HG02973 (cell line): ENCODE data around the gene DOP1B.
"Not testable (repeated sequence)": the region's sequence is repeated elsewhere in the genome, so short reads cannot be mapped to it uniquely, and the experiment has no call there.

Source experiments
- ATAC-seq: cut with Tn5 transposase; IDR thresholded peaks from one replicate; pipeline ENCODE4 v1.9.1; 2021; ENCODE audit warnings: moderate library complexity; ENCODE audit not compliant: unreplicated experiment

DOP1B gene

DNA sequence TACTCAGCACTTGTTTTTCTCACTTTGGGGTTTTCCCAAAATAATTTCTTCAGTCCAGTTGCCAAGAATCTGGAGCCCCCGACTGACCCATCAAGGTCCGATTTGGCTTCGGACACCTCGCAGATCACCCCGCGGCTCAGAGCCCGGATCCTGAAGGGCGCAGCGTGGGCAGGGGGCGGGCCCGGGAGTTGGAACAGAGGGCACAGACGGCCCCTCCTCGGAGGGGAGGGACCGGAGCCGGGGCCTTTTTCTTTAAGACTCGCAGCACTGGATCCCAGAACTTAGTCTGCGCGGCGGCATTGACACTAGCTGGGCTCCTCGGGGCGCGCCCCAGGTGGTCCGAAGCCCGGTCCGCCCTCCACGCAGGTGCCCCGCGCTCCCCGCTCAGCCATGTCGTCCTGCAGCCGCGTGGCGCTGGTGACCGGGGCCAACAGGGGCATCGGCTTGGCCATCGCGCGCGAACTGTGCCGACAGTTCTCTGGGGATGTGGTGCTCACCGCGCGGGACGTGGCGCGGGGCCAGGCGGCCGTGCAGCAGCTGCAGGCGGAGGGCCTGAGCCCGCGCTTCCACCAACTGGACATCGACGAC is 21.7 kb upstream of the DOP1B start, which contains the start of gene CBR3:
TSS of gene CBR3 (plus strand) at position 277 of the 588 bp plus-strand sequence. CDS start at position 391, 114 bp downstream.
- ATAC-seq = no peak

DNA sequence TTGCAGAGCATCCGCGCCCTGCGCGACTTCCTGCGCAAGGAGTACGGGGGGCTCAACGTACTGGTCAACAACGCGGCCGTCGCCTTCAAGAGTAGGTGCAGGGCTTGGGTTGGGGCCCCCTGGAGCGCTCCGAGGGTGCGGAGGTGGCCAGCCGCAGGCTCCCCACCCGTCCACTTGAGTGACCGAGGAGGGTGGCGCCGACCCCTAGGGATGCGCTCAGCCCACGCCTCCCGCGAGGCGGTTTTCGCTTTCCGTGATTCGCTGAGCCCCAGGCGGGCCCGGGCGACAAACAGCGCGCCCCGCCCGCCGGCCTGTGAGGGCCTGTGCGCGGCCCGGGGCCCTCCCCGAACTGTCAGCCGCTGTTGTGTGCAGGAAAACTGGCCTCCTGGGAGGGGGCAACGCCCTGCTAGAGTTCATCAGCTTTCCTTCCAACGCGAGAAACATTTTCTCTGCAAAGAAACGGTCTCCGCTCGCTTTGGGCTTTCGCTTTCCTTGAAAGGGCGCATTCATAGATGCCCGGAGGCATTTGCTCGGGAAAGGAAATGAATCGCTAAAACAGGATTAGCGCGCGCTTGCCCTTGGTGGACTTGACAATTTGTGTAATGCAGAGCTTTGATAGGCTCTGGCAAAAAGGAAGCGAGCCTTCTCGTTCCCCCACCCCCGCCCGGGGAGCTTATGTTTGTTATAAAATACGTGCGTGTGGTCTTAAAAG is 21.1 kb upstream of the DOP1B start:
- no peak for ATAC-seq

DNA sequence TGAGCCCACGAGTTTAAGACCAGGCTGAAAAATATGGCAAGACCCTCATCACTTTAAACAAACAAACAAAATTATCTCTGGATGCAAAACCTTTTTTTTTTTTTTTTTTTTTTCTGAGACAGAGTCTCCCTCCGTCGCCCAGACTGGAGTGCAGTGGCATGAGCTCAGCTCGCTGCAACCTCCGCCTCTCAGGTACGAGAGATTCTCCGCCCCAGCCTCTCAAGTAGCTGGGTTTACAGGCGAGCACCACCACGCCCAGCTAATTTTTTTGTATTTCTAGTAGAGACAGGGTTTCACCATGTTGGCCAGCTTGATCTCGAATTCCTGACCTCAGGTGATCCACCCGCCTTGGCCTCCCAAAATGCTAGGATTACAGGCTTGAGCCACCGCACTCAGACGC is 16.8 kb upstream of the DOP1B start:
- not testable (repeated sequence) for ATAC-seq

DNA sequence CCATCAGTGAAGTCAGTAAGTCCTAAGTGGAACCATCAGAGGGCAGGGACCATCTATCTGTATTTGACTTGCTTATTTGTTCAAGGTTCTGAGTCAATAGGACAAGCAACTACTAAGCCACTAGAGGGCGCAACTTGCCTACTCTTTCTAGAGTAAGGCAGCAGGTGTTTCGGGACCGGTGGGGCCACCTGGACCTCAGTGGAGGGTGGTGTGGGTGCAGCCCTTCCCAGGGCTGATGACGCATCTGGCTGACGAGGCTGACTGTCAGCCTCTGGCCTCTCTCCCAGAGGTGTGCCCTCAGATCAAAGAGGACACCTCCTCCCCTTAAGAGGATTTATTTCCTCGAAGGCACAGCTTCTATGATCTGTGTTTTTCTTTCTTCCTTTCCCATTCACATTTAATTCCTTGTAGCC is 15.1 kb upstream of the DOP1B start:
- ATAC-seq = peak; percentile 83

DNA sequence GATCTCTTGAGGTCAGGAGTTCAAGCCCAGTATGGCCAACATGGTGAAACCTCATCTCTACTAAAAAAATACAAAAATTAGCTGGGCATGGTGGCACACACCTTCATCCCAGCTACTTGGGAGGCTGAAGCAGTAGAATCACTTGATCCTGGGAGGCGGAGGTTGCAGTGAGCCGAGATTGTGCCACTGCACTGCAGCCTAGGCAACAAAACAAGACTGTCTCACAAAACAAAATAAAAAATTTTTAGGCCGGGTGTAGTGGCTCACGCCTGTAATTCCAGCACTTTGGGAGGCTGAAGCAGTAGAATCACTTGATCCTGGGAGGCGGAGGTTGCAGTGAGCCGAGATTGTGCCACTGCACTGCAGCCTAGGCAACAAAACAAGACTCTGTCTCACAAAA is 12.4 kb upstream of the DOP1B start:
- not testable (repeated sequence) for ATAC-seq

DNA sequence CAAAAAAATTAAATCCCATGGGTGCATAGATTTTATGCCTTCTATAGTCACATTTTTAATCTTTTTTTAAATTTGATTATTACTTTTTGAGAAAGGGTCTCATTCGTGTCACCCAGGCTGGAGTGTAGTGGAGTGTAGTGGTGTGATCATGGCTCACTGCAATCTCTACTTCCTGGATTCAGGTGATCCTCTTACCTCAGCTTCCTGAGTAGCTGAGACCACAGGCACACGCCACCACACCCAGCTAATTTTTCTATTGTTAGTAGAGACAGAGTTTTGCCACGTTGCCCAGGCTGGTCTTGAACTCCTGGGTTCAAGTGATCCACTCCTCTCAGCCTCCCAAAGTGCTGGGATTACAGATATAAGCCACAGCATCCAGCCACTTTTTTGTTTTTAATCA is 11.4 kb upstream of the DOP1B start:
- no peak for ATAC-seq

DNA sequence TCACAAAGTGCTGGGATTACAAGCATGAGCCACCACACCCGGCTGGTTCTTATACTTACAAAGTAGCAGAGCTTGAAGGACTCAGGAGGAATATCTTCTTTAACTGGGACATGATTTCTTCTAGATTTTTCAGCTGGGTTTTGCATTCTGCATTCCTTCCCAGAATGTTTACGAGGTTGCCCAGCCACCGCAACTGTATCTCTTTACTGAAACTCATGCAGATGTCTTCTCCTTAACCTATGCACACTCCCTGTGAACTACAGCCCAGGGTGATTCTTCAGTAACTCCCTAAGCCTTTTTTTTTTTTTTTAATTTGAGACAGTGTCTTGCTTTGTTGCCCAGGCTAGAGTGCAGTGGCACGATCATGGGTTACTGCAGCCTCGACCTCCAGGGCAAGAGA is 8.7 kb upstream of the DOP1B start:
- ATAC-seq = no peak

DNA sequence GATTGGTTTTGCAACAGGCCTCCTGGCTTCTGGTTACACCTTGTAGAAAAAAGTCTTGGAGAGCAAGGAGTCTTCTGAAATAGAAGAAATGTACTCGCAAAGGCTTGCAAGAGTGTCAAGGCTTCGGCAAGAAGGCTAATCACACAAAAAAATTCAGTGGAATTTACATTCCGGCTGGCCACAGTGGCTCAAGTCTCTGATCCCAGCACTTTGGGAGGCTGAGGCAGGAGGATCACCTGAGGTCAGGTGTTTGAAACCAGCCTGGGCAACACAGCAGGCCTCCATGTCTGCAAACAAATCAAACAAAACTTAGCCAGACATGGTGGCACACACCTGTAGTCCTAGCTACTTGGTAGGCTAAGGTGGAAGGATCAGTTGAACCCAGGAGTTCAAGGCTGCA is 7.7 kb upstream of the DOP1B start:
- no peak for ATAC-seq

DNA sequence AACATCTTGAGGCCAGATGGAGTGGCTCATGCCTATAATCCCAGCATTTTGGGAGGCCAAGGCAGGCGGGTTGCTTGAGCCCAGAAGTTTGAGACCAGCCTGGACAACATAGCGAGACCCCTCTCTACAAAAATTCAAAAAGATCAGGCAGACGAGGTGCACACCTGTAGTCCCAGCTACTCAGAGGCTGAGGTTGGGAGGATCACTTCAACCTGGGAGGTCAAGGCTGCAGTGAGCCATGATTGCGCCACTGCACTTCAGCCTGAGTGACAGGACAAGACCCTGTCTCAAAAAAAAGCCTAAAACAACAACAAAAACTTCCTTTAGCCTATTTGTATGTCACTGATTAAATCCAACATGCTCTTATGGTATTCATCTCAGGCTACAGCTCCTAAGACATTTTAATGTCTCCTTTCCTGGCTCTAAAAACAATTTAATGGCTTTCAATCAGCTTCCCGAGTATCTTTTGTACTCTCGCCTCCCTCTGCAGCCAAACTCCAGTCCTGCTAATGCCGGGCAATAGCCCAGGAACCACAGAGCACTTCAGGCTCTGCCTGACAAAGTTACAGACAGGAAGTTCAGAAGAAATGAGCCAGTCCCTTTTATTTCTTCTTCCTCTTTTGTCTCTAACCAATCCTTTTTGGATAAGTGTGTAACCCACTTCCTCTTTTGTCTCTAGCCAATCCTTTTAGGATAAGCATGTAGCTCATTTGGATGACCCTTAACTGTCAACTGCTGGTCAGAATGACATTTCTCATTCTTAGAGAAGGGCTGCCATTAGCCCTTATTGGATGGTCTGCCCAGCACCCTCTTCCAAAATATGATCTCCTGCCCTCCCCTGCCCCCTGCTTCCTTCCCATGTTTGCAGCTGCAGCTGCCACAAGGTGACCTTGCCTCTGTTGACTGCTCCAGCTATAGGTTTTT is 6.6 kb upstream of the DOP1B start:
- peak; percentile 55 for ATAC-seq

DNA sequence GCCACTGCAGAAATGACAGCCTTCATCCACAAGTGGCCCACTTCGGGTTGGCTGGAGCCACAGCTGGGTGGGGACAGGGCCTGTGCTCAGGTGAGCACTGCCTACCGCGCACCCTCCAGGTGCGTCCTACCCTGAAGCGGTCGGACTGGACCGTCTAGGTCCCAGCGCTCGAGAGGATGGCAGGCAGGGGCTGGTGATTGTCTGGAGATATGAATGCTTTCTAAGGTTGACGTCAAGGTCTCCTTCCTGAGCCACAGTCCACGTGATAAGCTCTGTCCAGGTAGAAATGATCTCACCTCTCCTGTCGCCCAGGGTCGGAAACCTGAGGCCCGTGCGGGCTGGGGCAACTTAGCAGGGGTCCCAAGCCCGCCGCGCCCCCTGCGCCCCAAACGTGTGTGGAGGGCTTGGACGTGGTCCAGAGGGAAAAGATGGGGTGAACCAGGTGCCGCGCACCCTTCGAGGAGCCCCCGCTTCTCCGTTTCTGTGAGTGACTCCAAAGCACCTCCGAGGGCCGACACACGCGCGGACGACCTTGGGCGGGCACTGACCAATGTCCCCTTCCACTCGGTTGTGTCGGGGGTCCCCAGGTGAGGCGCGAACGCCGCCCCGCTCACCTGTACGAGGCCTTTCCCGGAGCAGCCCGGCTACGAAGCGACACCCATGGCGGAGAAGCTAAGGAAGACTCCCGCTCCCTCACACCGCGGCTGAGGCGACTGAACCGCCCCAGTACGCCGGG is 853 bp upstream of the DOP1B start:
- ATAC-seq = peak; percentile 1

DNA sequence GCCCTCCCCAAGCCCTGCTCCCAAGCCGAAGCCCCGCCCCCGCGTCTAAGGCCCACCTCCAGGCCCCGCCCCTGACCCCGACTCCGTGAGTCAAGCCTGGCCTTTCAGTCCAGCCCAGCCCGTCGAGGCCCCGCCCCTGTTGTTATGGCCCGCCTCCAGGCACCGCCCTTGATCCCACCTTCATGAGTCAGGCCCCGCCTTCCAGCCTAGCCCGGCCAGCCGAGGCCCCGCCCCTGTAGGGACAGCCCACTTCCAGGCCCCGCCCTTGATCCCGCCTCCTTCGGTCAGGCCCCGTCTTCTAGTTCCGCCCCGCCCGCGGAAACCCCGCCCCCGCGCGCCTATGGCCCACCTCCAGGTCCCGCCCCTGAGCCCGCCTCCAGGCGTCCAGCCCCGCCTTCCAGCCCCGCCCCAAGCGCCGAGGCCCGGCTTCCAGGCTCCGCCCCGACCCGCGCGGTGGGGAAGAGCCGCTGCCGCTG is 247 bp upstream of the DOP1B start:
- peak; percentile 85 for ATAC-seq

DNA sequence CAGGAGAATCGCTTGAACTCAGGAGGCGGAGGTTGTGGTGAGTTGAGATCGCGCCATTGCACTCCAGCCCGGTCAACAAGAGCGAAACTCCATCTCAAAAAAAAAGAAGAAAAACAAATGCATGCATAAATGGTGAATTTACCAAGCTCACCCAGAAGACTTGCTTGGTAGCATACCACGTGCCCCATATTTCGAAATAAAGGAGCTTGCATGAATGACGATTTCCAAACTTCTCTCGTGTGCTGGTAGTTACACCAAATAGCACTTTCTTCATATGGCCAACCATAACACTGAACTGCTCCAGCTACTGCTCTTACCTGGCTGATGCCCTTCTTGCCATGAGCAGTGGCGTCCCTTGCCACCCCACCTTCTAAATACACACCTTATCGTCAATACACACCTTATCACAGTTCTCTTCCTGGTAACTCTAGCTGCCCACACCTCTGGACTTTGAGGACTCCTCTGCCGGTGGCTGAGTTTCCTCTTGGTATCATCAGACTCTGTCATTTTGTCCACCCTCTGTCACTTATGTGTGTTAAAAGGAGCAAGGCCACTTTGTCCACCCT is 2.8 kb downstream of the DOP1B start:
- ATAC-seq = no peak

DNA sequence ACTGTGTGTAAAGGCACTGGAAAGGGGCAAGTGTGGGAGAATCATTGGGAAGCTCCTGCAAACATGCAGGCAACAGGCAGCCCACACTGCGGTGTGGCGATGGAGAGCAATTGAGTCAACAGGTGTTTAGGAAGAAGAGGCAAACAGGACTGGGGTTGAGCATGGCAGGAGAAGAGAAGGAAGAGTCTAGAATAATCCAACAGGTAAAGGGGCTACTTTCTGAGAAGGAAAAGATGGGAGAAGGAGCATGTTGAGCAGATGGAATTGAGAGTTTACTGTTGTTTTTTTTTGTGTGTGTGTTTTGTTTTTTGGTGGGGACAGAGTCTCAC is 4.2 kb downstream of the DOP1B start:
- no peak for ATAC-seq

DNA sequence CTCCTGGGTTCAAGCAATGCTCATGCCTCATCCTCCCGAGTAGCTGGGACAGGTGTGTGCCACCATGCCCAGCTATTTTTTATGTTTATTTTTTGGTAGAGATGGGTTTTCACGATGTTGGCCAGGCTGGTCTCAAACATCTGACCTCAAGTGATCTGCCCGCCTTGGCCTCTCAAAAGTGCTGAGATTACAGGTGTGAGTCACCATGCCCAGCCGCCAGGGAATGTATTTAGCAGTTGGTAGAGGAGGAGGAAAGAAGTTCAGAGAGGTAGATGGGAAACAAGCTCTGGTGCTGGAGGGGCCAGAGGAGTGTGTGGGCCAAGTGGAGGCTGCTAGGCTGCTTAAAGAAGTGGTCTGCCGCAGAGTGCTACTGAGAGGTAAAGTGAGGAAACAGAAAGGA is 6.0 kb downstream of the DOP1B start:
- no peak for ATAC-seq

DNA sequence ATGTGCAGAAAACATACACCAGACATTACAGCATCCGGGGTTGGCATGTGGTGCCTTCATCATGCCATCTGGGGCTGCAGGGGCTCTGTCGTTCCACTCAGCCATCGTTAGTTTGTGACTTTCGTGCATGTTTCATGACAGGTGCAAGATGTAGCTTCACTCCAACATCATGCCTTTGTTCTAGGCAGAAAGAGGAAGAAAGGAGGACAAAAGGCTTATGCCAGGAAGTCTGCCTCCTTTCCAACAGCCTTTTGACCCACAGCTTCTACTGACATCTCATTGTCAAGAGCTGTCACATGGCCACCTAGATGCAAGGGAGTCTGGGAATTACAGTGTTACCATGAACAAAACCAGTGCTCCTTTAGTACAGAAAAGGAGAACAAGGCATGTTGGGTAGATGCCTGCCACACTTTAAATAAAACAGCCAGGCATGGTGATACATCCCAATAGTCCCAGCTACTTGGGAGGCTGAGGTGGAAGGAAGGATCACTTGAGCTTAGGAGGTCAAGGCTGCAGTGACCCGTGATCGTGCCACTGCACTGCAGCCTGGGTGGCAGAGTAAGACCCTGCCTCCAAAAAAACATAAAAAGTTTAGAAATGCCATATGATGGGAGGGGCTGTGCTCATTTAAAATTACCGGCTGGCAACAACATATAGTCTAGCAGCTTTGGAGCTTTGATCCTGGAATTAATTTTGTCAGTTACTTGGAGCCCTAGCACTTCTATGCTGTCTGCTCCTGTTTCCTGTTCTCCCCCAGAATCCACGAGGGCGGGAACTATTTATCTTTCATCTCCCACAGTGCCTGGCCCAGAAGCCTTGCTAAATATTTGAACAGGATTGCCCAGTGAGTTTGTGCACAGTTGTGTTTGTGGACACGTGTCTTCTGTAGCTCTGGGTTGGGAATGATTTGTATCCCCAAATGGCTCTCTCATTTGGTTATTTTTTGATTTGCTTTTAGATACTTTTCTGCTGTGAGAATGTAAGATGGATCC is 7.4 kb downstream of the DOP1B start:
- no peak for ATAC-seq

DNA sequence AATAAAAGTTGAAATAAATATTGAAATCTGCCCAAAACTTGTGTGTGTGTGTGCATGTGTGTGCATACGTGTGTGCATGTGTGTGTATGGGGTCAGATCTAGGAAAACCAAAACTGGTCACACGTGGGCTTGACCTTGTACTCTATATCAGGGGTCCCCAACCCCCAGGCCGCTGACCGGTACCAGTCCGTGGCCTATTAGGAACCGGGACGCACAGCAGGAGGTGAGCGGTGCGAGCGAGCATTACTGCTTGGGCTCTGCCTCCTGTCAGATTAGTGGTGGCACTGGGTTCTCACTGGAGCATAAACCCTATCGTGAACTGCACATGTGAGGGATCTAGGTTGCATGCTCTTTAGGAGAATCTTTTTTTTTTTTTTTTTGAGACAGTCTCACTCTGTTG is 8.7 kb downstream of the DOP1B start:
- ATAC-seq = no peak

DNA sequence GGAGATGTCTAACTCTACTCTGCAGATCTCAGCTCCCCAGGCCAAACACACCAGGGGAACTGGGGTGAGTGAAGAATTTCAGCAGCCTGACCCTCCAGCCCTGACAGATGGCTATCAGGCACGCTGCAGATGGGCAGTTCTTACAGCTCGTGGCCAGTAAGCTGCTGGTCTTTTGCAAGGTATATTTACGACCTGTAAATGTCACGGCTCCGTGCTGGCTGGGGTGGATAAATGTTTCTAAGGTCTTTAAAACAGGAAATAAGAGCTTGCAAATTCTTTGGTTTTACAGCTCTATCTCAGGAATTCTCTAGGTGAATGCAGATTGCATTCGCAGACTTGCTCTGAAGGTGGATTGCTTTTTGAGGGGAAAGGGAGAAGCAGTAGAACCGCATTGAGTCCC is 10.1 kb downstream of the DOP1B start:
- no peak for ATAC-seq

DNA sequence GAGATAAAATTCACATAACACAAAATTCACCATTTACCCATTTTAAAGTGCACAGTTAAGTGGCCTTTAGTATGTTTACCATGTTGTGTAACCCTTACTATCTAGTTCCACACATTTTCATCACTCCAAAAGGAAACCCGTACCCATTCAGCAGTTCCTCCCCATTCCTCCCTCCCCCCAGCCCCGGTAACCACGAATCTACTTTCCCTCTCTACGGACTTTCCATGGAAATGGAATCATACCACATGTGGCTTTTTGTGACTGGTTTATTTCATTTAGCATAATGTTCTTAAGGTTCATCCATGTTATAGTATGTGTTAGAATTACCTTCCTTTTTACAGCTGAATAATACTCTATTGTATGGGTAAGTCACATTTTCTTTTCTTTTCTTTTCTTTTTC is 10.9 kb downstream of the DOP1B start:
- ATAC-seq = no peak

DNA sequence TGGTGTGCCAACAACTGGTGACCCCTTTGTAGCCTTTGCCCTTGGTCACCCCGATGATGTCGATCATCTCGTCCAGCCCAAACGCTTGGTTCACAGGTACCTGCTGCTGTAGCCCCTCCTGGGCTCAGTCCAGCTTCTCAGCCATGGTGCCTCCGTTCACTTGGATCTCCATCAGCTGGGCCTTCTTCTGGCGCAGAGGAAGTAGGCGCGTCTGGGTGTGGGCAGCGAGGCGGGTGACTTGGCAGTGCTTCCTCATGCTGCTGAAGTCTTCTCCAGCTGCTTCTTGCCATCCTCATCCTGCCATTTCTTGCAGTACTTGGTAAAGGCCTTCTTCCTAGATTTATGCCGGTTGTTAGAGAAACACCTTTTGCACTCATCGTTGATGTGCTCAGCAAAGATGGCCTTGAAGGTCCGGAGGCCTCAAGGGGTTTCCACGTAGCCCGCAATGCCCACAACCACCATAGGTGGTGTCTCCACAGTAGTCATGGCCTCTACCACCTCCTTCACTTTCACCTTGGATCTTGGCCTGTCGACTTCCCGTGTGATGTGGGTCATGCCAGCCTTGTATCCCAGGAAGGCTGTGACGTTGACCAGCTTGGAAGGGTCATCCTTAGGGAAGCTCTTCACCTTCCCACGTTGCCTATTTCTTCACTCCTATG is 13.0 kb downstream of the DOP1B start:
- ATAC-seq = no peak
